HL-60/S4 treated with retinoic acid at 250 ng/mL for 4 days and 3 days (cell line): Measurements from ENCODE around the gene CLEC17A.

ENCODE experiments used
- in situ Hi-C: fragments of 300-500 bp; cut with MboI; formaldehyde crosslinking; loops from 2 replicates; pipeline ENCODE4 v1.7.0; 2022; ENCODE audit warnings: low sequenced_read_pairs

The CLEC17A gene

GRCh38 chr19:14632286-14632685, 49.4 kb downstream of the CLEC17A start:
- in situ Hi-C loops, result no loop called here

GRCh38 chr19:14639536-14640277, 56.8 kb downstream of the CLEC17A start:
- in situ Hi-C loops, result no loop called here

- in situ Hi-C loops, result no loop called here
Measured at GRCh38 chr19:14648506-14648905, 65.6 kb downstream of the CLEC17A start.

GRCh38 chr19:14649020-14649419, 66.1 kb downstream of the CLEC17A start:
- in situ Hi-C loops, result no loop called here

- in situ Hi-C loops, result no loop called here
Measured at GRCh38 chr19:14650161-14650560, 67.3 kb downstream of the CLEC17A start.

GRCh38 chr19:14654786-14655560, 72.1 kb downstream of the CLEC17A start:
- in situ Hi-C loops, result no loop called here

- in situ Hi-C loops, result no loop called here
Measured at GRCh38 chr19:14655726-14656125, 72.8 kb downstream of the CLEC17A start.

GRCh38 chr19:14659874-14660489, 77.1 kb downstream of the CLEC17A start:
- in situ Hi-C loops, result no loop called here

- in situ Hi-C loops, result no loop called here
Measured at GRCh38 chr19:14661372-14661924, 78.6 kb downstream of the CLEC17A start.
